Panc1 (cell line): ENCODE results near the gene AADACL3.

Experiments used
- POLR2AphosphoS5 ChIP-seq: IDR thresholded peaks from 2 replicates; pipeline ENCODE4 v1.6.1; 2012; ENCODE audit warnings: mild to moderate bottlenecking, low read depth, low read length, moderate library complexity
- SIN3A ChIP-seq: IDR thresholded peaks from 2 replicates; pipeline ENCODE4 v1.6.1; 2012; ENCODE audit warnings: low read depth, mild to moderate bottlenecking, low read length, moderate library complexity, borderline replicate concordance; ENCODE audit not compliant: insufficient read depth
- TF ChIP-seq, protein P1 (sequence below): fragments of 450-650 bp; IDR thresholded peaks from 2 replicates; pipeline ENCODE4 v1.5.1; 2017; ENCODE audit warnings: mild to moderate bottlenecking

DNA sequence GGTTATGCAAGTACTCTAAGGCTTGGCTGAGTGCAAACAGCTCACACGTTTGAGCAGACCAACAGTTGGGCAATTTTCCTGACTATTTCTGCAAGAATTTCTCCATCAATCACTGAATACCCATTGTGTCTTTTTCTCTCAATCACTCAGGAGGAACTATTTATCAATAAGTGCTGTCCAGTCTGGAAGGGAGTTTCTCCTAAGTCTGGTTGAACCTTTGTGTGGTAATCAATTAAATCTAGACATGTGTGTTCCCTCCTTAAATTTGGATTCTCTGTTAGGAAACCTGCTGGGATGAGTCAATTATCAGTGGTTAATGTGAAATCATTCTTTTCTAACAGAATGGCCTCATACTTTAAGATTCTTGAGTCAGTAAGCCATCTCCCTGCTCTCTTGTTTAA lies 6.8 kb upstream of the AADACL3 start:
- TF ChIP-seq, protein P1, sequence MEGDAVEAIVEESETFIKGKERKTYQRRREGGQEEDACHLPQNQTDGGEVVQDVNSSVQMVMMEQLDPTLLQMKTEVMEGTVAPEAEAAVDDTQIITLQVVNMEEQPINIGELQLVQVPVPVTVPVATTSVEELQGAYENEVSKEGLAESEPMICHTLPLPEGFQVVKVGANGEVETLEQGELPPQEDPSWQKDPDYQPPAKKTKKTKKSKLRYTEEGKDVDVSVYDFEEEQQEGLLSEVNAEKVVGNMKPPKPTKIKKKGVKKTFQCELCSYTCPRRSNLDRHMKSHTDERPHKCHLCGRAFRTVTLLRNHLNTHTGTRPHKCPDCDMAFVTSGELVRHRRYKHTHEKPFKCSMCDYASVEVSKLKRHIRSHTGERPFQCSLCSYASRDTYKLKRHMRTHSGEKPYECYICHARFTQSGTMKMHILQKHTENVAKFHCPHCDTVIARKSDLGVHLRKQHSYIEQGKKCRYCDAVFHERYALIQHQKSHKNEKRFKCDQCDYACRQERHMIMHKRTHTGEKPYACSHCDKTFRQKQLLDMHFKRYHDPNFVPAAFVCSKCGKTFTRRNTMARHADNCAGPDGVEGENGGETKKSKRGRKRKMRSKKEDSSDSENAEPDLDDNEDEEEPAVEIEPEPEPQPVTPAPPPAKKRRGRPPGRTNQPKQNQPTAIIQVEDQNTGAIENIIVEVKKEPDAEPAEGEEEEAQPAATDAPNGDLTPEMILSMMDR, result no peak
- no peak for TF ChIP-seq SIN3A
- TF ChIP-seq POLR2AphosphoS5, result no peak
